ENCODE data around the gene WDR7.

WDR7 gene

GRCh38 chr18:56921896-56922480 is 270.8 kb downstream of the WDR7 start:
- no peak overlapping the region for H3K4me3 ChIP-seq (ENCODE audit: low read depth, low read length)
- no peak for TF ChIP-seq CTCF (IDR thresholded peaks at IDR 0.05; ENCODE audit: low read depth, low read length)

GRCh38 chr18:56926734-56927133 is 275.6 kb downstream of the WDR7 start:
- TF ChIP-seq CTCF (IDR thresholded peaks at IDR 0.05; ENCODE audit: low read depth, low read length), result no peak
- no peak overlapping the region for H3K4me3 ChIP-seq (ENCODE audit: low read depth, low read length)

DNA sequence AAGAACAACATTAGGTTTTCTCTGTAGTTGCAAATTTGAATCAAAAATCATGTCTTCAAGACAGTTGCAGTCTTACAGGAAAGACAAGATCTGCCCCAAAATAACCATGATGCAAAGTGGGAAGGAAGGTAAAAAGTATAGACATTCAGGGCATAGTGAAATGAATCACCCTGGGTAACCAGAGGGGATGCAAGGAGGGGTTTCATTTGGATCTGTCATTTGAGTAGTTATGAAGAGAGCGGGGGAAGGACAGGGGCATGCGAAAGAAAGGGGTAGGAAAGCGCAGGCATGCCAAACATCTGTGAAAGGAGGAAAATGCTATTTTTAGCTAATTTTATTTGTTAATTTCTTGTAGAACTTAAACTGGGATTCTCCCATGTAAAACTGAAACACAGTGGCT is 276.6 kb downstream of the WDR7 start:
- no peak for TF ChIP-seq CTCF (IDR thresholded peaks at IDR 0.05; ENCODE audit: low read depth, low read length)
- no peak overlapping the region for H3K4me3 ChIP-seq (ENCODE audit: low read depth, low read length)

- no peak overlapping the region for H3K4me3 ChIP-seq (ENCODE audit: low read depth, low read length)
- no peak for TF ChIP-seq CTCF (IDR thresholded peaks at IDR 0.05; ENCODE audit: low read depth, low read length)
These were observed 278.7 kb downstream of the WDR7 start for GRCh38 chr18:56929886-56930285.

- H3K4me3 ChIP-seq (ENCODE audit: low read depth, low read length), result no peak overlapping the region
- no peak for TF ChIP-seq CTCF (IDR thresholded peaks at IDR 0.05; ENCODE audit: low read depth, low read length)
These were observed 282.3 kb downstream of the WDR7 start for GRCh38 chr18:56933472-56933871.

- H3K4me3 ChIP-seq (ENCODE audit: low read depth, low read length), result no peak overlapping the region
- TF ChIP-seq CTCF (IDR thresholded peaks at IDR 0.05; ENCODE audit: low read depth, low read length), result no peak
These were observed 283.0 kb downstream of the WDR7 start for GRCh38 chr18:56934131-56934530.

DNA sequence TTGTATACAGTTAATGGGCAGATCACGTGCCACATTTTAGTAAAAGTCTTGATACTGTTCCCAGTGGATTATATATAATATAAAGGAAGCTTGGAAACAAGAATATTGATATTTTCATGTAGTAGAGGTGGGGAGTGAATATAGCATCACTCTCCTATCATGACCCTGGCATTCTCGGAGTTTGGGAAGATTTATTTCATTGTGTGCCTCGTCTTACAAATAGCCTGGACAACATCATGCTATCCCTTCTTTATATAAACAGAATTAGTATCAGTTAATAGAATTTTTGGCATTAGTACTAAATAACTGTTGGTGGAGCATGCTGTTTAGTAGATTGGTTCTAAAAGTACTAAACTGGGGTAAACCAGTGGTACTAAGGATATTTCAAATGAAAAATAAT is 283.7 kb downstream of the WDR7 start:
- TF ChIP-seq CTCF (IDR thresholded peaks at IDR 0.05; ENCODE audit: low read depth, low read length), result no peak
- no peak overlapping the region for H3K4me3 ChIP-seq (ENCODE audit: low read depth, low read length)
